Smooth muscle cell (in vitro differentiated cells): ENCODE measurements around the gene RGS19. TPM values are rescaled to one million over a fixed set of nuclear protein-coding genes. Genes with fewer than 3 reads are reported as not detected.

Experiments
- DNase-seq: peaks from one replicate; lab custom pipeline; 2025; ENCODE audit not compliant: unreplicated experiment; lab: John Stamatoyannopoulos, UW
- H2AFZ ChIP-seq: fragments of 200-600 bp; sonication (generic); 2 replicates; pipeline ENCODE4 v1.6.0; 2016; ENCODE audit warnings: antibody characterized with exemption, low read depth, mild to moderate bottlenecking
- H3F3A ChIP-seq: fragments of 200-600 bp; sonication (generic); 2 replicates; pipeline ENCODE4 v1.6.0; 2017; ENCODE audit warnings: antibody characterized with exemption, low read depth
- H3K27ac ChIP-seq: fragments of 200-600 bp; sonication (generic); 2 replicates; pipeline ENCODE4 v1.5.1; 2016; ENCODE audit warnings: low read depth, mild to moderate bottlenecking
- H3K27me3 ChIP-seq: fragments of 200-600 bp; sonication (generic); 2 replicates; pipeline ENCODE4 v1.6.1; 2016; ENCODE audit warnings: low read depth, mild to moderate bottlenecking
- H3K36me3 ChIP-seq: fragments of 200-600 bp; sonication (generic); 2 replicates; pipeline ENCODE4 v1.5.1; 2016; ENCODE audit warnings: low read depth
- H3K4me1 ChIP-seq: fragments of 200-600 bp; sonication (generic); 2 replicates; pipeline ENCODE4 v1.5.1; 2016; ENCODE audit warnings: low read depth
- H3K4me2 ChIP-seq: fragments of 200-600 bp; sonication (generic); 2 replicates; pipeline ENCODE4 v1.6.0; 2016; ENCODE audit warnings: mild to moderate bottlenecking
- H3K4me3 ChIP-seq: fragments of 200-600 bp; sonication (generic); 2 replicates; pipeline ENCODE4 v1.5.1; 2016; ENCODE audit warnings: mild to moderate bottlenecking
- H3K79me2 ChIP-seq: fragments of 200-600 bp; sonication (generic); 2 replicates; pipeline ENCODE4 v1.6.0; 2016; ENCODE audit warnings: low read depth, mild to moderate bottlenecking
- H3K9ac ChIP-seq: fragments of 200-600 bp; sonication (generic); 2 replicates; pipeline ENCODE4 v1.6.0; 2016; ENCODE audit warnings: low read depth
- H3K9me3 ChIP-seq: fragments of 200-600 bp; sonication (generic); replicated peaks from 2 replicates; pipeline ENCODE4 v1.5.1; 2016; ENCODE audit warnings: low read depth
- H4K20me1 ChIP-seq: fragments of 200-600 bp; sonication (generic); 2 replicates; pipeline ENCODE4 v1.6.0; 2016; ENCODE audit warnings: low read depth
- whole genome bisulfite sequencing: methylation state at CpG from one replicate; pipeline ENCODE4 v1.1.7; 2016; ENCODE audit warnings: low lambda C conversion rate; 5-methylcytosine and 5-hydroxymethylcytosine counted together
- polyA plus RNA-seq: library from polyadenylated mRNA; unstranded; fragments of >200 nt; fragmentation: Nextera tagmentation; extraction: Ambion mirVana; gene quantifications from 2 replicates; pipeline ENCODE4 v1.2.1, GENCODE V29; 2016
- total RNA-seq: library from RNA; depleted of rRNA; stranded (reverse); fragments of >200 nt; gene quantifications from 2 replicates; pipeline ENCODE4 v1.2.3, GENCODE V29; 2014
- TF ChIP-seq, protein P1 (sequence below): fragments of 200-600 bp; sonication (generic); IDR thresholded peaks from 2 replicates; pipeline ENCODE4 v1.5.1; 2017; ENCODE audit warnings: borderline replicate concordance, mild to moderate bottlenecking, antibody characterized with exemption; ENCODE audit not compliant: insufficient read depth, poor library complexity, severe bottlenecking

The RGS19 gene
- total and polyA plus RNA-seq, 2 experiments from 2014 or later, result 17.4 to 24.6 TPM

DNA sequence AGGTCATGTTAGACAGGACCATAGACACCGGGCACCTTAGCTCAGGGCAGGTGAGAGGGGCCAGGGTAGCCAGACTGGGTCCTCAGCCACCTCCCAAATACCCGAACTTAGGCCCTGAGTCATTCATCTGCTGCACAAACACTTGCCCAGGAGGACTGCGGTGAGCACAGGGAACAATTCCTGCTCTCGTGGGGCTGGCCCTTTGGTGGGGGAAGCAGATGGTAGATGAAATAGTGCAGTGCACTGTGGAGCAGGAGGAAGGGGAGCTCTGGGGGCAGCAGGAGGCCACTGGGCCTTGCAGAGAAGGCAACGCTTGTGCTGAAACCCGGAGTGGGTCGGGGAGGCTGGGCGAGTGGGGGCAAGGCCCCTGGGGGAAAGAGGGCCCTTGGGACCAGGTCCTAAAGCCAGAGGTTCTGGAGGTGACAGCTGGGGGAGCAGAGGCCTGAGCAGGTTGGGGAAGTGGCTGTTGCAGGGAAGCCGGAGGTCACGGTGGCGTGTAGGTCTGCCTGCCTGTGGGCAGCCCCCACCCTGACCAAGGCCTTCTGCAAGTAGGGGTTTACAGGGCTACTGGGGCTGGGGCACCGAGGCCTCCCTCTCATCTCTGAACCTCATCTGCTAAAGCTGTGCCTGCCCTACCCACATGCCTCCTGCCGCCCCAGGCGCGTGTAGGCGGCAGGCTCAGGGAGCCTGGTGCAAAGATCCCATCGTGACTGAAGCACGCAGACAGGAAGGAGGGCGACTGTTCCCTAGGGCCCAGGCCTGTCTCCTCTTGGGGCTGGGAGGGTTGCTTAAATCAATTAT lies 32.7 kb upstream of the RGS19 start:
- Histone ChIP-seq H3K4me2 (no peak overlapping the region), H3K4me3 (no peak overlapping the region), H3K9ac (no peak overlapping the region), H3K4me1 (no peaks in the 10 kb centered on the region), H3F3A (no peaks in the 10 kb centered on the region), H3K36me3 (no peaks in the 10 kb centered on the region), H3K9me3 (no peaks in the 10 kb centered on the region), H3K27me3 (no peaks in the 10 kb centered on the region), H2AFZ (no peak overlapping the region), H3K79me2 (no peaks in the 10 kb centered on the region), H4K20me1 (no peaks in the 10 kb centered on the region), H3K27ac (no peak overlapping the region)
- TF ChIP-seq, protein P1, sequence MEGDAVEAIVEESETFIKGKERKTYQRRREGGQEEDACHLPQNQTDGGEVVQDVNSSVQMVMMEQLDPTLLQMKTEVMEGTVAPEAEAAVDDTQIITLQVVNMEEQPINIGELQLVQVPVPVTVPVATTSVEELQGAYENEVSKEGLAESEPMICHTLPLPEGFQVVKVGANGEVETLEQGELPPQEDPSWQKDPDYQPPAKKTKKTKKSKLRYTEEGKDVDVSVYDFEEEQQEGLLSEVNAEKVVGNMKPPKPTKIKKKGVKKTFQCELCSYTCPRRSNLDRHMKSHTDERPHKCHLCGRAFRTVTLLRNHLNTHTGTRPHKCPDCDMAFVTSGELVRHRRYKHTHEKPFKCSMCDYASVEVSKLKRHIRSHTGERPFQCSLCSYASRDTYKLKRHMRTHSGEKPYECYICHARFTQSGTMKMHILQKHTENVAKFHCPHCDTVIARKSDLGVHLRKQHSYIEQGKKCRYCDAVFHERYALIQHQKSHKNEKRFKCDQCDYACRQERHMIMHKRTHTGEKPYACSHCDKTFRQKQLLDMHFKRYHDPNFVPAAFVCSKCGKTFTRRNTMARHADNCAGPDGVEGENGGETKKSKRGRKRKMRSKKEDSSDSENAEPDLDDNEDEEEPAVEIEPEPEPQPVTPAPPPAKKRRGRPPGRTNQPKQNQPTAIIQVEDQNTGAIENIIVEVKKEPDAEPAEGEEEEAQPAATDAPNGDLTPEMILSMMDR, result no peak
- WGBS, result 64% methylated on average over 16 of the region's 19 CpGs
- no peak for DNase-seq

DNA sequence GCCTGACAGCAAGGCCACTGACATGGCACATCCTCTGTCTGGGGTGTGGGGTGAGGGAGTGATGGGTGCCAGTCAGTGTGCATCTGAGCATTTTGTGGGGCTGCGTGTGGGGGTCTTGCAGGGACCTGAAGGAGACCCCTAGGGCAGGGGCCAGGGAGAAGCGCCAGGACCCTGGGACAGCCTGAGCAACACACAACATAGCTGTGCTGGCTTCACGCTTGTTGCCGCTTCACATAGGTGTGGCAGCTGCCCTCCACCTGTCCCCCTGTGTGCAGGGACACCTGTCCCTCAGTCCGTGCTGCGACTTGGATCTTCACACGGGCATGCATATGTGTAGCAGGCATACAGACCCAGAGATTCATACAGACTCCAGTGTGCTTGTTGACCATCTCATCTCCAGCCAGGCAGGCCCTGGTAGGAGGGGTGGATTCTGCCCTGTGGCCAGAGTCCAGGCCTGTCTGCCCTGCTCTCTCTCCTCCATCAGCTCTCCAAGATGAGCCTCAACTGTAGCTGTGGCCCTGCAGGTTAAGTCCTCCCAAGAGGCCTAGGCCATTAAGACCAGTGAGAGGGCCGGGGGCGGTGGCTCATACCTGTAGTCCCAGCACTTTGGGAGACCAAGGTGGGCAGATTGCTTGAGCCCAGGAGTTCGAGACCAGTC lies 31.2 kb upstream of the RGS19 start:
- Histone ChIP-seq H3K9ac (no peak overlapping the region), H3K4me1 (no peaks in the 10 kb centered on the region), H3K9me3 (no peaks in the 10 kb centered on the region), H4K20me1 (no peaks in the 10 kb centered on the region), H3K27me3 (no peaks in the 10 kb centered on the region), H3K4me2 (no peak overlapping the region), H3F3A (no peaks in the 10 kb centered on the region), H3K79me2 (no peaks in the 10 kb centered on the region), H2AFZ (no peak overlapping the region), H3K36me3 (no peaks in the 10 kb centered on the region), H3K4me3 (no peak overlapping the region), H3K27ac (no peak overlapping the region)
- WGBS, result 96% methylated on average over 10 of the region's 10 CpGs
- no peak for DNase-seq
- TF ChIP-seq, protein P1, result no peak

- H3K79me2 ChIP-seq, result no peaks in the 10 kb centered on the region
- no peak overlapping the region for H2AFZ ChIP-seq
- no peak overlapping the region for H3K4me2 ChIP-seq
- no peaks in the 10 kb centered on the region for H3K36me3 ChIP-seq
- H3K9me3 ChIP-seq, result no peaks in the 10 kb centered on the region
- no peaks in the 10 kb centered on the region for H3K27me3 ChIP-seq
- 82% methylated on average over 14 of the region's 16 CpGs for WGBS
- no peaks in the 10 kb centered on the region for H3F3A ChIP-seq
- H4K20me1 ChIP-seq, result no peaks in the 10 kb centered on the region
- no peak overlapping the region for H3K4me3 ChIP-seq
- H3K27ac ChIP-seq, result no peak overlapping the region
- no peak for DNase-seq
- H3K9ac ChIP-seq, result no peak overlapping the region
- no peaks in the 10 kb centered on the region for H3K4me1 ChIP-seq
- TF ChIP-seq, protein P1, result no peak
Observed at GRCh38 chr20:64109831-64110391, 30.6 kb upstream of the RGS19 start.
